Measurements from ENCODE around the gene LMAN2L.

DNA sequence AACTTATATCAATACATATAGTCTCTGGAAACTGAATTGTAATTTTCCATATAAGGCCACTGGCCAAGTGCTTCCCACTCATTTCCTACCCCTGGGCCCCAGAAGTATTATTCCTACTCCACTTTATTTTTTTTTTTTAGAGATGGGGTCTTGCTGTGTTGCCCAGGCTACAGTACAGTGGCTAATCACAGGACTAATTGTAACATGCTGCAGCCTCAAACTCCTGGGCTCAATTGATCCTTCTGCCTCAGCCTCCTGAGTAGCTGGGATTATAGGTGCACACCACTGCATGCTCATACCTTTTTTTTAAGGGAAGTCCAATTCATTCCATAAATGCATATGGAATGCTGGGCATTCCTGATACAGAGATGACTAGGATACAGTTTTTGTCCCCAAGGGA is 14.5 kb upstream of the LMAN2L start:
- no peak for TF ChIP-seq CTCF (conservative IDR thresholded peaks at IDR 0.05 in 1 of 2, IDR thresholded peaks at IDR 0.05 in 1 of 2; ENCODE audit: low read depth in 1 of 2, low read length in 2 of 2)
- no peak for TF ChIP-seq EZH2 (IDR thresholded peaks at IDR 0.05; ENCODE audit: low read length, missing control alignments)
